ENCODE results near the gene NTHL1.

The NTHL1 gene

DNA sequence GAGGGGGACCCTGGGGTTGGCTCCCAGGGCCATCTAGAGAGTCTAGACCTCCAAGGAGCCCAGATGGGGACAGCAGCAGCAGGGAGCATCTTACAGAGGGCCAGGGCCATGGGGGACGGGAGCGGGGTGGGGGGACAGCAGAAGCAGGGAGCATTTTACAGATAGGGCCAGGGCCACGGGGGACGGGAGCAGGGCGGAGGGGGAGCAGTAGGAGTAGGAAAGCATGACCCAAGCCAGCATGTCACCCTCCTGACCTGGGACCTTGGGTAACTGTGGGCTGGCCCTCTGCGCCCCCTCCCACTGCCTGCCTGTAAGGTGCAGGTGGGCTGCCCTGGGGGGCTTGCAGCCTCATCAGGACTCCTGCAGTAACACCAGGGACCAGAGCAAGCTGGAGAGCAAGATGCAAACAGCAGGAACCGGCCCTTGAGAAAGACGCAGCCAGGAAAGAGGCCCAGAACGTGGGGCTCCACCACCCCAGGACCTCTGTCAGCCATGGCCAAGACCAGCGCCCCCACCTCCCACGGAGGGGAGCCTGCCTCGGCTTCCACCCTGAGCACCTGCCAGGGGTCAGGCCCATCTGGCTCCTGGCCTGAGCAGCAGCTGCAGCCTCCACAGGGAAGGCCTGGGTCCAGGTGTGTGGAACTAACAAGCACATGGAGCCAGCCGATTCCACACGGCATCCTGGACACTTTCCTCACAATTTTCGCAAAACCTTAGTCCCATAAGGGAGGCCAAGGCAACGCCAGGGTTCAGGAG is 40.4 kb downstream of the NTHL1 start:
- ATAC-seq: no peak

DNA sequence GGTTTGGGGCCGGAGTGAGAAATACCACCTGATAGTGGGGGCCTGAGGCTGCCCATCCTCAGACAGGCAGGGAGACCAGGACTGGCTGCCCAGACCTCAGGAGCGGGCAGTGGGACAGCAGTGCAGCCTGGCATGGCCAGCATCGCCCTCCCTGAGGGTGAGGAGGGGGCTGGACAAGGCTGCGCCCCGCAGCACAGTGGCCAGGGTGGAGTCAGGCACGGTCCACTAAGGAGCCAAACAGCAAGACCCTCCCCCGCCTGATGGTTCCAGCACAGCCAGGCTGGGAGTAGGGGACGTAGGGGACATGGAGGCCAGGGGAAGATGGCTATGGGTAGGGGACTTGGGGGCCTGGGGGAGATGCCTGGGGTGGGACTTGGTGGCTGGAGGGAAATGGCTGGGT is 41.3 kb downstream of the NTHL1 start:
- no peak for ATAC-seq

DNA sequence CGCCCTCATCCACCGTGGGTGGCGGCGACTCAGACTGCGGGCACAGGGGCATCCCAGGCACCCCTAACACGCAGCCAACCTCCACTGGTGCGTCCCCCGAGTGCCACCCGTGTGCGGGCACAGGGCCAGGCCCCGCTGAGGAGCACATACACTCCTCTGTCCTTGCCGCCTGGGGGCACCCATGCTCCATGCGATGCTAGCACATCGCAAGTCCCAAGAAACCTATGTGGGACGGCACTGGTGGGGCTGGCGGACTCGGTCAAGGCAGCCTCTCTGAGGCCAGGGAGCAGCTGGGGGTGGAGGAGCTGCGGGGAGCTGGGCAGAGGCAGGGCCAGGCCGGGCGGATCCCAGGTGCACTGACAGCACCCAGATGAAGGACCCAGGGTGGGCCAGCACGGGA is 42.0 kb downstream of the NTHL1 start:
- ATAC-seq: no peak

DNA sequence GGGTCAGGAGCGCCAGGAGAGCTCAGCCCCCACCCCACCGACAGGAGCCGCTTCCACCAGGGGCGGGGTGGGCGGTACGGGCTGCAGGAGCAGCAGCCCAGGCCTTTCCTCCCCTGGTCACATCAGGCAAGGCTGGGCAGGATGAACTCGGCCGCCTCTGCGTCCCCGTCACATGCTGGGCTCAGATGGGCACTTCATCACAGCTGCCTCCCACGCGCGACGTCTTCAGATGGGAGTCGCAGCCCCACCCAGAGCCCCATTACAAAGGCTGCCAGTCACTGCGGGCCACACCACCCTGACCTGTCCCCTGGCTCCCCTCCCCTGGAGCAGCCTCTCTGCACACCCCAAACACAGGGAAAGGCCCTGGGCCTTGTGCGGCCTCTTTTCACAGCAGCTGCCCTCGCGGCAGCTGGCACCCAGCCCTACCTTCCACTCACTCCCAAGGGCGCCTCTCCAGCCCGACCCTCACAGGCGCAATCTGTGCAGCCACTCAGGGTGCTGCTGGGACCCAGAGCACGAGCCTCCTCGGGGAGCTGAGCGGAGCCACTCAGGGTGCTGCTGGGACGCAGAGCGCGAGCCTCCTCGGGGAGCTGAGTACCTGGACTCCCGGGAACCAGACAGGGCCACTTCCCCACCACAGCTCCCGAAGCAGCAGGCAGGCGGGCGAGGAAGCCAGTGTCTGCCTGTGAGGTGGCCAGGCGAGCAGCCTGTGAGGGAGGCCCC is 42.7 kb downstream of the NTHL1 start:
- ATAC-seq: no peak

DNA sequence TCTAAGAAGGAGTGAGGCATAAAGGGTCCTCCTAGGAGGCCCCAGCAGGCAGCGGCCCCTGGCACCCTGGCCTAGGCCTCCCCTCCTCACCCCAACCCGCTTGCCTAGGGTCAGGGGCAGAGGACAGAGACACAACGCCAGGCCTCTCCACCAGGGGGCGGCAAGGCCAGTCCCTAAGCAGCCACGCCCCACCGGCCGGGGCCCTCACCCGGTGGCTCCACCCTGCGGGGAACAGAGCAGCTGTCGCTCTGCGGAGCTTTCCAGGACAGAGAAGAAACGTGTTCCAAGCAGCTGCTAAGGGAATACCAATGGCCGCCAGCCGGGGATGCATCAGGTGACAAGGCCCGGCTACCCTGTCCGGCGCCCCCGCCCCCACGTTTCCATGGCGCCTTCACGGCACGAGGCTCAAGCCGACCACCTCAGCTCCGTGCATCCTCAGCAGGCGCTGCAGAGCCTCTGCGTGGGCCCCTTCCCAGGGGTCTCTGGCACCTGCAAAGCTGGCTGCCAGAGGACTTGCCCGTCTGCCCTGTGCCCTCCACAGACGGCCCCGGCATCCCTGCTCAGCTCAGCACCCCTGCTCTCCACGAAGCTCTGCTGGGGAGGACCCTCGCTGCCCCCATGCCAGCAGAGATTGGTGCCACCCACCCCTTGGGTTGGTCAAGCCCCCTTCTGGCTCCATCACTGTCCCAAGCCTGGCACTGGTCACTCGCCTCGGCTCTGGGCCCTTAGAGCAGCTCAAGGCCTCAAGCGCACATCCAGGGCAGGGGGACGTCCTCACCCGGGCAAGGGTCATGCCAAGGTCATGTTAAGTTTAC is 43.6 kb downstream of the NTHL1 start:
- peak; percentile 92 to 94 for ATAC-seq

DNA sequence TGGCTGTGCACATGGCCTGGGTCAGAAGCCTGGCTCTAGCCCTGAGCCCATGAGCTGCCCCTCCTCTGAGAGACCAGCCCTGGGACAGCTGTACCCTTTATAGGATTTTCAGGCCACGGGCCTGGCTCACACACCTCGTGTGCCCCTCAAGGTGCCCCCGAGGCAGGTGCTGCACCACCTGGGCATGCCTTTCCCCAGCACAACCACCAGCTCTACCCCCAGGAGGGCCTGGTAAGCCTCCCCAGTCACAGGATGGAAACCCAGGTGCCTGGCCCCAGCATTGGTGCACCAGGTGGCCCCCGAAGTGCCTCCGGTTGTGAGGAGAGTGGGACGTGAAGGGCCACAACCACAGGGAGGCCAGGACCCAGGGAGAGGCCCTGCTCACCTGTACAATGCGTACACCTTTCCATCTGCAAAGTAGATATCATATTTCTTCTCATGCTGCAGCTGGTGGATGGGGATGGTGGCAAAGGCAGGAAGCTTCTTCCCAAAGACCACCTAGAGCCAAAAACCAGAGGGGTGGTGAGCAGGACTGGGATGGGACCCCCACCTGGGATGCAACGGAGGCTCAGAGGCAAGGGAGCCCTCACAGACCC is 44.3 kb downstream of the NTHL1 start:
- ATAC-seq: no peak

DNA sequence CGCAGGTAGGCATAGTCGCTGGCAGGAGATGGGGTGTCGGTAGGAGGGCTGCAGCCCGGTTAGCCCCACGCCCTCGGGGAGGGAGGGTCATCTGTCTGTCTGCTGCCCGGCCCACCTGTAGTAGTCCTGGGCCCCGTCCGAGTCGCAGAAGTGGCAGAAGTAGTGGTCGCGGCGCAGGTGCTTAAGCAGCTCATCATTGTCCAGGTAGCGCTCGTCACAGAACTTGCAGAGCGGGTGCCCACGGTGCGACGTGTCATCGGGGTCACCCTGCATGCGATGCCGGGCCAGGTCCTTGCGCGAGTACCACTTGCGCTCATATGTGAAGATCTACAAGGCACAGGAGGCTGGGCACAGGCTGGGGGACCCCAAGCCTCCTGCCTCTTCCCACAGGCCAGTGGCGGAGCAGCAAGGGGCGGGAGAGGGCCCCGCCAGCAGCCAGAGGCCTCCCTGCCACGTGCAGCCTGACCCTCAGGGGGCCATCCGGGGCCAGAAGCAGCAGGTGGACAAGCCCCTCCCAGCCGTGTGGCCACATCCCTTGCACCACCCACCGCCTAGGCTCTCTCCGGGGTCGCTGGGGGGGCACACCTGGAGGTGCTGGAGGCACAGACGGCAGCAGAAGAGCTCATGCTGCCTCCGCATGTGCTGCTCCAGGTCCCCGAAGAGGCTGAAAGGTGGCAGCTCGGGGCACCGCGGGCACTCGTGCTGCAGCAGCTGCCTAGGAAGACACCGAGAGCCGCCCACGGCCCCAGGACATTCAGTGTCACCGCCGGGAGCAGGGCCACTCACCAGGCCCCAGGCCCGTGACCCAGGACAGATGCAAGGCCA is 45.0 kb downstream of the NTHL1 start:
- no peak for ATAC-seq

DNA sequence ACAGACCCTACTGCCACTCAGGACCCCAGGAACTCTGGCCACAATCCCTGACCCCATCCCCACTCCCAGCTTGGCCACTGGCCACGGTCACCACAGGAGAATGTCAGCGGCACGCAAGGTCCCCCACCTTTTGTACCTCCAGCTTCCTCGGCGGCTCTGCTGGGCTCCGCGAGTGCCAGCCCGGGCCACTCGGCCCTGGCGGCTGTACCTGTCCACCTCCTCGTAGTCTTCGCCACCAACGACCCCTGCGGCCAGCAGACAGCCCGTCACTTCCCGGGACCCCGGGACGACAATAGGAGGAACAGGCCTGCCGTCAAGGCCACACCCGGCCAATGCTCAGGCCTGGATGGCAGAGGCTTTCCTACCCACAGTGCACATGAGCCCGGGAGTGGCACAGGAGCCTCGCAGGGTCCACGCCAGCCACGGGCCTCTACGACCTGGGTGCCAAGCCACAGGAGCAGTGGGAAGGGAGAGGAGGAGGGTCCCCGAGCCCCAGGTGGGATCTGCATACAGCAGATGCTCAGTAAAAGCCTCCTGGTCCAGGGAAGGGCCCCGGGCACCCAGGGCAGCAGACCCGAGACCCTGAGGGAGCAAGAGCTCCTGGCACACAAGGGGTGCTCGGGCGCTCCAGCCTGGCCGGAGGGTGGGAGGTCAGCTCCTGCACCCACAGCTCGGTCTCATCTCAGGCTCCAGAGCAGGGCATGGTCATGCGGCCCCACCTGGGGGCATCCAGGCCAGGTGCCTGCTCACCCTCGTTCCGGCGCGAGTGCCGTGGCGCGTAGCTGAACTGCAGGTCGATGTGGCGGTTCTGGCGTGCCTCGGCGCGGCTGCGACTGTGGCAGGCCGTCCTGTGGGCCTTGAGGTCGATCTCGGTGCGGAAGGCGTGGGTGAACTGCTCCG is 45.9 kb downstream of the NTHL1 start:
- ATAC-seq: no peak

DNA sequence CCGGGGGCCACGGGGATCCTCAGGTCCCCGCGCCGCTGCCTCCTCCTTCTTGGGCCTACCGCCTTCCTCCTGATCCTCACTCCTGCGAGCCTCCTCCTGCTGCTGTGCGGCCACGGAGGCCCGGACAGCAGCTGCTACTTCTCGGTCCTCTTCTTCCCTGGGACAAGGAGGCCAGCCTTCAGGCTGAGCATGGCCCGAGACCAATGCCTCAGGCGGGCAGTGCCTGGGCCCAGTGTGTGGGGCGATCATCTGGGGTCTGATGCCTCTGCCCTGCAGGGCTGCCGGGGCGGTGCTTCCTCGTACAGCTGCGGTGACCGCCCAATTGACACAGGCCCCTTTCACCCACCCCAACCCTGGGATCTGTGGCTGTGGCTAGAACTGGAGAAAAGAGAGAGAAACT is 46.6 kb downstream of the NTHL1 start:
- no peak for ATAC-seq

DNA sequence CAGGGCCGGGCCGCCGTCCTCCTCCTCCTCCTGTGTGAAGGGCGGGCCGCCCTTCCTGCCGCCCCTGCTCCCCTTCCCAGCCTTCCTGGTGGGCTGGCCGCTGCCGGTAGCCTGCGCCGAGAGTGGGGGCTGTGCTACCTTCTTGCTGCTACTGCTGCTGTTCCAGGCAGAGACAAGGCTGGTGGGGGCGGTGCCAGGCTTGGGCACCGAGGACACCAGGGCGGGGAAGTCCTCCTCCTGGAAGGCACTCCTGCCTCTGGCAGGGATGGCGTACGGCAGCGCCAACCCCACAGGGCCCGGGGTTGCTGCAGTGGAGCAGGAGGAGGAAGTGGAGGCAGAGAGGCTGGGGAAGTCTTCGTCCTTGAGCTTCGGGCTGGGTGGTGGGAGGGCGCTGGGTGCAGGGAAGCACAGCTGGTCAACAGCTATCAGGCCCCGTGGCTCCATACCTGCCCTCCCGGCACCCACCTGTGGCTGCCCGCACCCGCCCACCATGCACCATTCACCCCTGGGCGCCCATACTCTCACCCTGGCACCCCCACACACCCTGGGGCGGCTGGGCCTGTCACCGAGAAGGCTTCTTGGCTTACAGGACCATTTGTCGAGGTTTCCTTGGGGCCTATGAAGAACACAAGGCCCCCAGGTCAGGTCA is 47.6 kb downstream of the NTHL1 start:
- ATAC-seq: no peak

DNA sequence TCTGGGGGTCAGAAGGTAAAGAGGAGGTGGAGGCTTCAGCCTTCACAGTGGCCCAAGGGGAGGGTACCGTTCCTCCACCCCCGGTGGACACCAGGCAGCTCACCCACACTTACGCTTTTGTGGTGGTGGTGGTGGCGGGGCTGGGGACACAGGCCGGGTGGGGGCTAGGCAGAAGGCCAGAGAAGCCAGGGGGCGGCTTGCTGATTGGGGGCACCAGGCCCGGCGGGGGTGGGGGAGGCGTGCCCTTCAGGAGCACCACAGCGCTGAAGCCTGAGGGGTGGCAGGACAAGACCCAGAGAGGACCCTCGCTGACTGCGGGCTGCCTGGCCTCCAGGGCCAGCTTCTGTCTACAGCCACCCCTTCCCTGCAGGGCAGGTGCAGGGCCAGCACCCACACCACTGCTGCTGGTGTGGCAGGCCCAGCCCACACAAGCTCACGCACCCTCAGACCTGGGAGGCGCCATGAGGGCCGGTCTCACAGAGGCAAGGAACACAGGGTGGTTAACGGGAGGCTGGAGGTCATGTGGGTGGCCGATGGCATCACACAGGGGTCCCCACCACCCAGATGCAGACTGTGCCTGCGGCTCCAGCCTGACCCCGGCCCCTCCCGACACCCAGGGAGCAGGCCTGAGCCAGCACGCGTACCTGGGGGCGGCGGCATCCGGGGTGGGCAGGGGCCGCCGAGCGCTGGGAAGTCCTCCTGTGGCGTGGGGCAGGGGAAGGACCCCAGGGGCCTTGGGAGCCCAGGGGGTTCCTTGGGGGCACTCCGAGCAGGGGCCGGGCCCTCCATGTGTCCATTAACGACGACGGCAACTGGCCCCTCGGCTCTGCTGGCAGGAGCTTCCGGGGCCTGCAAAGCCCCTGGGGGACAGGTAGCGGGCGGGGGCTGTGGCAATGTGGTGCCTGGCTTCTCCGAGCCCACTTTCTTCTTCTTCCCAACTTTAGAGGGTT is 48.5 kb downstream of the NTHL1 start:
- ATAC-seq: no peak

DNA sequence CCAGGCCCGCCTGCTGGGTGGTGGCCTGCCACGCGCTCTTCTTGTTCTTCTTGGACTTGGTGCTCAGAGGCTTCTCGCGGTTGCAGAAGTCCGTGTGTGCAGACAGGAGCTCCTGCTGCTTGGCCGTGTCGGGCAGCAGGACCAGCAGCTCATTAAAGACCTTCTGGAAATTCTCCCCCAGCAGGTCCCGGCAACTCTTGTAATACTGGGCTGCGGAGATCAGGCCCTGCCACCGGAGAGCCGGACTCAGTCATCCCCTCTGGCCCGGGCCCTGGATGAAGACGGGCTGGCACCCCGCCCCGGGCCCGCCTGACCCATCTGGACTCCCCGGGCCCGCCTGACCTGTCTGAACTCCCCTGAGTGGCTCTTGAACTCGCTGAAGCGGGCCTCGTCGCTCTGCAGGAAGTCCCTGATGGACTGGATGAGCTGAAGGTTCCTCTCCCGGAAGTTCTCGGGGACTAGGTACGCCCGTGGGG is 49.2 kb downstream of the NTHL1 start:
- no peak for ATAC-seq

DNA sequence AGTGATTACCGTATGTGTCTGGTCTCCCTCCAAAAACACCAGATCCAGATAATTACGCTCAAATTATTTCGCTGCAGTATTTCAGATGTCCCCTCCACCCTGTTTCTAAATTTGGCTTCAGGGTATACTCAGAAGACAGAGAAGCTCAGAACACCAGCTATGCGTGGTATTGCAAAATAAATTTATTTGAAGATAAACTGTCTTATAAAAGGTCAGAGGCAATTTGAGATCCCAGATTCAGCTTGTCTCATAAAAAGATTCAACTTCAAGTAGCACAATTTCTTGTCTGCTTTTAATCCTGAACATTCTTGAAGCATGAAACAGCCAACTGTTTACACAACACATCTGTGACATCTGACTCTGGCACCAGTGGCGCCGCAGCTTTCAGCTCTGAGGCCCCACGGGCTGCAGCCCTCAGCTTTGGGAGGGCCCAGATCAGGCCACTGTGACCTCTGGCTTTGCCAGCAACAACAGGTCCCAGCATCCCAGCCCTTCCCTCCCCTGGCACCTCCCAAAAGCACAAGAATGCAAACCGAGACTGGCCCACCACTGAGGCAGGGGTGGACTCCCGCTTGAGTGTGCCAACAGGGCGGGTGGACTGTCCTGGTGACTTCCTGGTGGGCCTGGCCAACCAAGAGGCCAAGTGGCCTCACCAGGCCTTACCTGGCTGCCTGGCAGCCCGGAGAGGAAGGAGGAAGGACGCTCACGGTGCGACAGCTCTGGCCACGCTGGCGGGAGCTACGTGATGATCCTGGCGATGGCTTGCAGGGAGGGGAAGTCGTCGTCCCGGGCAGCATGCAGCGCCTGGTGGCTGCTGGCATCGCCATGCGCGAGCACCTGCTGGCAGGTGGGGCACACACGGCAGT is 49.9 kb downstream of the NTHL1 start:
- no peak for ATAC-seq

DNA sequence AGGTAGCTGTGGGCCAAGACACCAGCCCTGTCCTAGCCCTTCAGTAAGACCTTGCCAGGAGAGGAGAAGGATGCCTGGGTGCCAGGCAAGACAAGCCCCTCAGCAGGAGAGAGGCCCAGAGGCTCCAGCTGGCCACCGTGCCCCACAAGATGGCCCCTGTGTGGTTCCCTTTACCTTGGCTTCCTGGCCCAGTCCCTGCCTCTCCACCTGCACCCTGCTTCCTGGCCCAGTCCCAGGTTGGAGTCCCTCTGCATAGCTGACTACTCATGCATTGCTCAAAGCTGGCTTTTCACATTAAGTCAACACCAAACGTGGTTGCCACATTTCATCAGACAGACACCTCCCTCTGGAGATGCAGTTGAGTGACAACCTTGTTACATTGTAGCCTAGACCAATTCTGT is 53.9 kb downstream of the NTHL1 start:
- no peak for ATAC-seq

DNA sequence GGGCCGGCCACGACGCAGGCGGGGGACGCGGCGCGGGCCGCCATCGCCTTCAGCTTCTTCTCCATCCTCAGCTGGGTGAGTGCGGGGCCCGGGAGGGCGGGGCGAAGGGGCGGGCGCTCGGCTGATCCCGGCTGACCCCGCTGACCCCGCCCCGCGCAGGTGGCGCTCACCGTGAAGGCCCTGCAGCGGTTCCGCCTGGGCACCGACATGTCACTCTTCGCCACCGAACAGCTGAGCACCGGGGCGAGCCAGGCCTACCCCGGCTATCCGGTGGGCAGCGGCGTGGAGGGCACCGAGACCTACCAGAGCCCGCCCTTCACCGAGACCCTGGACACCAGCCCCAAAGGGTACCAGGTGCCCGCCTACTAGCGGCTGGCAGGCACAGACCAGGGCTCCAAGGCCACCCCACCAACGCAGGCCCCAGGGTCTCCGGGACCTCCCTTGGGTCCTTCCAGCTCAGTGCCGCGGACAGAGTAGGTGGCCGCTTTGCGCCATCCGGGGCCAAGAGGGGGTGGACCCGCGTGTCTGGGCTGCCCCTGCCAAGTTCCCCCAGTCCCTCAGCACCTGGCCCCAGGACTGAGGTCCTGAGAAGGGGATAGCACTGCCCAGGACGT is 54.8 kb downstream of the NTHL1 start:
- ATAC-seq: no peak

DNA sequence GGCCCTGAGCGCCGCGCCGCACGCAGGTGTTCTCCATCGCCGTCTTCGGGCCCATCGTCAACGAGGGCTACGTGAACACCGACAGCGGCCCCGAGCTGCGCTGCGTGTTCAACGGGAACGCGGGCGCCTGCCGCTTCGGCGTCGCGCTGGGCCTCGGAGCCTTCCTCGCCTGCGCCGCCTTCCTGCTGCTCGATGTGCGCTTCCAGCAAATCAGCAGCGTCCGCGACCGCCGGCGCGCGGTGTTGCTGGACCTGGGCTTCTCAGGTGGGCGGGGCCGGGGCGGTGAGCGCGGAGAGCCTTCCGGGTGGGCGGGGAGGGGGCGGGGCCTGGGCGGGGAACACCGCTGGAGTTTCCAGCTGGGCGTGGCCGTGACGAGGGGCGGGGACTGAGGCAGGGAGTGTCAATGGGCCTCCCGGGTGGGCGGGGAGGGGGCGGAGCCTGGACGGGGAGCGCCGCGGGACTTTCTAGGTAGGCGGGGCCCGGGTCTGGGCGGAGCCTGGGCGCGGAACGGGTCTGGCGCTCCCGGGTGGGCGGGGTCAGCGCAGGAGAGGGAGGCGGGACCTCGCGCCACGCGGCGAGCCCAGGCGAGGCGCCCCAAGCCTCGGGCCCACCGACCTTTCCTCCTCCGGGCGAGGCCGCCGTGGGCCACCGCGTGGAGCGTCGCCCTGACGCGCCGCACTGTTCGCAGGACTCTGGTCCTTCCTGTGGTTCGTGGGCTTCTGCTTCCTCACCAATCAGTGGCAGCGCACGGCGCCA is 55.5 kb downstream of the NTHL1 start:
- peak; percentile 64 to 69 for ATAC-seq

DNA sequence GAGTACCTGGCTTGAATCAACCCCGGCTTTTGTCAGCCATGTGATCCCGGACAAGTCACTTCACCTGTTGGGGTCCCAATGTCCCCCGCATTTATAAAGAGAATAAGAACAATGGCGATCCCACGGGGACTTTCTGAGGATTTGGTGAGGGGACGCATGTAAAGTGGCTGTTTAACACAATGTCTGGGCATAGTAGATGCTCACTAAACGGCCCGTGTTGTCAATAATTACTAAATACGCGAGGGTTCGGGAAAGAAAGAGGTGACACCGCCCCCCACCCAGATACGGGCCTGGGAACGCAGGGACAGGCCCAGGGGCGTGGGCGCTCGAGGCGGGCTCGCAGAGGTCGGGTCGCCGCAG is 56.1 kb downstream of the NTHL1 start:
- ATAC-seq: no peak

Data from activated CD4-positive, CD25-positive, alpha-beta regulatory T cell treated with anti-CD3 and anti-CD28 coated beads, Interleukin-2, amount 50 U/mL, for 24 hours (primary cell).